Measurements from ENCODE around the gene BAZ1A. TPM values are rescaled to one million over a fixed set of nuclear protein-coding genes. Genes with fewer than 3 reads are reported as not detected.

The BAZ1A gene
- total and polyA plus RNA-seq, 2 donors (not counting 1 experiment from before 2014, with no cell fraction given) = 18.8 to 36.8 TPM

DNA sequence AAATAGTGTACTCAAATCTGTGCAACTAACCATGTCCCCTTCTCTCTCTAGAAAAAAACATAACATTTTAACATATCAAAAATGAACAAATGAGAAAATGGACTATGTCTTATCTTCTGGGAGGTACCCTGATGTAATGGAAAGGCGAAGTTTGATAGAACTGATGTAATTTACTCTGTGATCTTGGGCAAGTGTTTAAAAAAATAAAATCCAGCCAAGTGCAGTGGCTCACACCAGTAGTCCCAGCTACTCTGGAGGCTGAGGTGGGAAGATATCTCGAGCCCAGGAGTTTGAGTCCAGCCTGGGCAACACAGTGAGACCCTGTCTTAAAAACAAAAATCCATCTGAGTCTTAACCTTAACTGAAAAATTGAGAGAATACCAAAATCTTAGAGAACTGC lies 124.9 kb downstream of the BAZ1A start:
- no peaks in the 10 kb centered on the region for H3K79me2 ChIP-seq (ENCODE audit: control insufficient read depth, insufficient read depth, low read length)
- H3K27ac ChIP-seq (ENCODE audit: low read length in 2 of 2) = no peak overlapping the region
- CTCF ChIA-PET = interaction anchor here (2.1 kb wide), 1 partner anchor 27 kb away, joined by 12 read pairs; no protein-coding TSS in a partner anchor
- H3K4me2 ChIP-seq (replicated peaks; ENCODE audit: low read depth, low read length, poor library complexity, severe bottlenecking) = no peak overlapping the region
- H3K4me1 ChIP-seq (ENCODE audit: control insufficient read depth in 2 of 2, insufficient read depth in 2 of 2, low read length in 2 of 2) = no peaks in the 10 kb centered on the region
- no peaks in the 10 kb centered on the region for H3K27me3 Mint-ChIP-seq
- no peak overlapping the region for H2AFZ ChIP-seq (ENCODE audit: insufficient read depth, low read depth, low read length, poor library complexity, severe bottlenecking)
- H3K4me3 Mint-ChIP-seq = no peak overlapping the region
- 100% methylated on average over 1 of the region's 2 CpGs for WGBS (ENCODE audit: insufficient coverage)
- peaks cover 0 to 12% of the 10 kb centered on the region in 2 experiments for H3K36me3 ChIP-seq (replicated peaks in 1 of 2; ENCODE audit: control extremely low read depth in 1 of 2, control insufficient read depth in 1 of 2, extremely low read depth in 1 of 2, insufficient read depth in 2 of 2, low read length in 1 of 2)
- no peak for ATAC-seq (ENCODE audit: low read depth)
- H3K4me1 Mint-ChIP-seq = no peaks in the 10 kb centered on the region
- POLR2A ChIA-PET = no interaction called here
- H4K20me1 ChIP-seq (ENCODE audit: control insufficient read depth, insufficient read depth, low read length, poor library complexity, severe bottlenecking) = no peaks in the 10 kb centered on the region
- TF ChIP-seq, protein P1, sequence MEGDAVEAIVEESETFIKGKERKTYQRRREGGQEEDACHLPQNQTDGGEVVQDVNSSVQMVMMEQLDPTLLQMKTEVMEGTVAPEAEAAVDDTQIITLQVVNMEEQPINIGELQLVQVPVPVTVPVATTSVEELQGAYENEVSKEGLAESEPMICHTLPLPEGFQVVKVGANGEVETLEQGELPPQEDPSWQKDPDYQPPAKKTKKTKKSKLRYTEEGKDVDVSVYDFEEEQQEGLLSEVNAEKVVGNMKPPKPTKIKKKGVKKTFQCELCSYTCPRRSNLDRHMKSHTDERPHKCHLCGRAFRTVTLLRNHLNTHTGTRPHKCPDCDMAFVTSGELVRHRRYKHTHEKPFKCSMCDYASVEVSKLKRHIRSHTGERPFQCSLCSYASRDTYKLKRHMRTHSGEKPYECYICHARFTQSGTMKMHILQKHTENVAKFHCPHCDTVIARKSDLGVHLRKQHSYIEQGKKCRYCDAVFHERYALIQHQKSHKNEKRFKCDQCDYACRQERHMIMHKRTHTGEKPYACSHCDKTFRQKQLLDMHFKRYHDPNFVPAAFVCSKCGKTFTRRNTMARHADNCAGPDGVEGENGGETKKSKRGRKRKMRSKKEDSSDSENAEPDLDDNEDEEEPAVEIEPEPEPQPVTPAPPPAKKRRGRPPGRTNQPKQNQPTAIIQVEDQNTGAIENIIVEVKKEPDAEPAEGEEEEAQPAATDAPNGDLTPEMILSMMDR (IDR thresholded peaks at IDR 0.05) = no peak
- no peak for TF ChIP-seq EZH2 (IDR thresholded peaks at IDR 0.05; ENCODE audit: borderline replicate concordance, insufficient read depth, low read depth, low read length, poor library complexity, severe bottlenecking)
- DNase-seq = no peak
- H3K4me3 ChIP-seq (ENCODE audit: control extremely low read depth in 1 of 5, extremely low read depth in 1 of 5, insufficient read depth in 1 of 5, low read depth in 2 of 5, low read length in 4 of 5) = no peak overlapping the region
- H3K9me3 ChIP-seq (ENCODE audit: control extremely low read depth in 1 of 3, control insufficient read depth in 2 of 3, insufficient read depth in 1 of 3, low read length in 2 of 3) = no peaks in the 10 kb centered on the region
- intact Hi-C loops (cut with micrococcal nuclease) = no loop called here
- no peak overlapping the region for H3K9ac ChIP-seq (ENCODE audit: low read length)
- H3K27me3 ChIP-seq (replicated peaks in 1 of 4; ENCODE audit: control extremely low read depth in 1 of 4, control insufficient read depth in 3 of 4, insufficient read depth in 4 of 4, low read length in 3 of 4) = no peaks in the 10 kb centered on the region
- H3K9me3 Mint-ChIP-seq (ENCODE audit: insufficient read depth) = no peaks in the 10 kb centered on the region
- no peak overlapping the region for H3K27ac Mint-ChIP-seq

DNA sequence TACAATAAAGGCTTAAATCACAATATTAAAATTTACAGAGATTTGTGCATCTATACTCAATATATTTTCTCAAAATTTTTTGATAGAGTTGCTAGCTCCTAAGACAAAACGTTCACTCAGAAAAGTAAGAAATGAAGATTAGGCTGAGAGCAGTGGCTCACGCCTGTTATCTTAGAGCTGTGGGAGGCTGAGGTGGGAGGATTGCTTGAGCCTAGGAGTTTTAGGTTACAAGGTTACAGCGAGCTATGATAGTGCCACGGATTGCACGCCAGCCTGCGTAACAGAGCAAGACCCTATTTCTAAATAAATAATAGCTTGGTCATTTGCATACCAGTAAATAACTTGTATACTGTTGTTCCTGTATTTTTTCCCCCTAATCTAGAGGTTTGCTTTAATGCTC lies 125.8 kb downstream of the BAZ1A start:
- TF ChIP-seq, protein P1 (IDR thresholded peaks at IDR 0.05) = no peak
- no peak for TF ChIP-seq EZH2 (IDR thresholded peaks at IDR 0.05; ENCODE audit: borderline replicate concordance, insufficient read depth, low read depth, low read length, poor library complexity, severe bottlenecking)
- H2AFZ ChIP-seq (ENCODE audit: insufficient read depth, low read depth, low read length, poor library complexity, severe bottlenecking) = no peak overlapping the region
- ChIA-PET POLR2A (no interaction called here), CTCF (interaction anchor here (0.7 to 2.1 kb wide), 3 partner anchors 26 to 777 kb away, joined by 3 to 12 read pairs (median 5); no protein-coding TSS in a partner anchor)
- H4K20me1 ChIP-seq (ENCODE audit: control insufficient read depth, insufficient read depth, low read length, poor library complexity, severe bottlenecking) = no peaks in the 10 kb centered on the region
- H3K27ac ChIP-seq (ENCODE audit: low read length in 2 of 2) = no peak overlapping the region
- intact Hi-C loops (cut with micrococcal nuclease) = no loop called here
- peaks cover 0 to 7% of the 10 kb centered on the region in 2 experiments for H3K36me3 ChIP-seq (replicated peaks in 1 of 2; ENCODE audit: control extremely low read depth in 1 of 2, control insufficient read depth in 1 of 2, extremely low read depth in 1 of 2, insufficient read depth in 2 of 2, low read length in 1 of 2)
- H3K4me3 ChIP-seq (ENCODE audit: control extremely low read depth in 1 of 5, extremely low read depth in 1 of 5, insufficient read depth in 1 of 5, low read depth in 2 of 5, low read length in 4 of 5) = no peak overlapping the region
- no peak overlapping the region for H3K4me2 ChIP-seq (replicated peaks; ENCODE audit: low read depth, low read length, poor library complexity, severe bottlenecking)
- 100% methylated on average over 2 of the region's 6 CpGs for WGBS (ENCODE audit: insufficient coverage)
- H3K27me3 Mint-ChIP-seq = no peaks in the 10 kb centered on the region
- H3K27ac Mint-ChIP-seq = no peak overlapping the region
- H3K79me2 ChIP-seq (ENCODE audit: control insufficient read depth, insufficient read depth, low read length) = no peaks in the 10 kb centered on the region
- DNase-seq (no peak), ATAC-seq (ENCODE audit: low read depth) (no peak)
- no peaks in the 10 kb centered on the region for H3K4me1 Mint-ChIP-seq
- H3K4me3 Mint-ChIP-seq = no peak overlapping the region
- no peaks in the 10 kb centered on the region for H3K27me3 ChIP-seq (replicated peaks in 1 of 4; ENCODE audit: control extremely low read depth in 1 of 4, control insufficient read depth in 3 of 4, insufficient read depth in 4 of 4, low read length in 3 of 4)
- H3K4me1 ChIP-seq (ENCODE audit: control insufficient read depth in 2 of 2, insufficient read depth in 2 of 2, low read length in 2 of 2) = no peaks in the 10 kb centered on the region
- no peaks in the 10 kb centered on the region for H3K9me3 ChIP-seq (ENCODE audit: control extremely low read depth in 1 of 3, control insufficient read depth in 2 of 3, insufficient read depth in 1 of 3, low read length in 2 of 3)
- no peak overlapping the region for H3K9ac ChIP-seq (ENCODE audit: low read length)
- H3K9me3 Mint-ChIP-seq (ENCODE audit: insufficient read depth) = no peaks in the 10 kb centered on the region
